T47D (cell line): ENCODE measurements around the gene MAPK12.

Experiments used
- DNase-seq, 2 experiments: peaks; one replicate each; pipeline versions ENCODE4 v3.0.0 to v3.0.0-alpha.2; 2011 to 2012; ENCODE audit warnings: low read depth in 1 of 2, low spot score in 1 of 2
- JUND ChIP-seq: IDR thresholded peaks from 2 replicates; pipeline ENCODE4 v1.6.1; 2012; ENCODE audit warnings: low read depth
- in situ Hi-C: cut with HindIII; loops from 2 replicates; pipeline ENCODE4 v1.10.0; 2016; ENCODE audit warnings: low sequenced_read_pairs, low pct_unique_long_range_greater_than_20kb

Gene MAPK12

GRCh38 chr22:50296658-50297490, 35.4 kb upstream of the MAPK12 start:
- no peak for TF ChIP-seq JUND
- DNase-seq = no peak
- in situ Hi-C loops = no loop called here

GRCh38 chr22:50294319-50294656, 32.8 kb upstream of the MAPK12 start:
- in situ Hi-C loops = no loop called here
- DNase-seq = no peak
- TF ChIP-seq JUND = no peak

DNA sequence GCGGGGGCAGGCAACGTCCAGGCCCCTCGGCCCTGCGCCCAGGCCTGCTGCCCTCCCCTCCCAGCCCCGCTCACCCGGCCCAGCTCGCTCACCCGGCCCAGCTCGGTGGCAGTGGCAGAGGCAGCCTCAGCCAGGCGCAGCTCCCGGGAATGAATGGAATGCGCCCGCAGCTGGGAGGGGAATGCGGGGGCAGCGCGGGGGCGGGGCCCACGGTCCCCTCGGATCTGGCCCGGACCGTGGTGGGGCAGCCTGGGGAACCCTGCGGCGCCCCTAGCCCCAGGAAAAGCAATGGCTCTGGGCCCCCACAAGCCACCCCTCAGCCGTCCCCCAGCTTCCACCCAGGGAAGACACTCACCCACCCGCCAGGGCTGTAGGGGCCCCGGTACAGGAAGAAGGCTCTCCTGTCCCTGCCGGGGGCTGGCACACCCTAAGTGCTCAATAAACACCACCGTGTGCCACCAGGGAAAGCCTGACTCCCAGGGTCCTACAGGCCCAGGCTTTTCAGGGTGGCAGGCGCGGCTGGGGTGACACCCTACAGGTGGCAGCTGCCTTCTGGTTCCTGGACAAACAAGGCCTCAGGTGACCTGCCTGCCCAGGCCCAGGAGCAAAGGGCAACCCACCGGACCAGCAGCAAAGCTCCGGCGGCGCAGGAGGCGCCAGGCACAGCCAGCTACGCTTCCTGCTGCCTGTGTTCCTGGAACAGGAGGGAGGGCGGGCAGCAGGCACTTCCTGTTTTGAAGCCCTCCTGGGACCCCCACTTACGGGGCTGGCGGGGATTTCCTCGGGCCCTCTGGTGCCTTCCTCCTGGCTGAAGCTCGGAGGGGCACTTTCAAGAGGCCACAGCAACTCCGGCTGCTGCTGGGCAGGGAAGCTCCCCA, 32.2 kb upstream of the MAPK12 start:
- no peak for TF ChIP-seq JUND
- DNase-seq = peak in 1 of 2 experiments; percentile 91
- in situ Hi-C loops = no loop called here

GRCh38 chr22:50292643-50293440, 31.4 kb upstream of the MAPK12 start:
- DNase-seq = no peak
- no peak for TF ChIP-seq JUND
- in situ Hi-C loops = no loop called here

DNA sequence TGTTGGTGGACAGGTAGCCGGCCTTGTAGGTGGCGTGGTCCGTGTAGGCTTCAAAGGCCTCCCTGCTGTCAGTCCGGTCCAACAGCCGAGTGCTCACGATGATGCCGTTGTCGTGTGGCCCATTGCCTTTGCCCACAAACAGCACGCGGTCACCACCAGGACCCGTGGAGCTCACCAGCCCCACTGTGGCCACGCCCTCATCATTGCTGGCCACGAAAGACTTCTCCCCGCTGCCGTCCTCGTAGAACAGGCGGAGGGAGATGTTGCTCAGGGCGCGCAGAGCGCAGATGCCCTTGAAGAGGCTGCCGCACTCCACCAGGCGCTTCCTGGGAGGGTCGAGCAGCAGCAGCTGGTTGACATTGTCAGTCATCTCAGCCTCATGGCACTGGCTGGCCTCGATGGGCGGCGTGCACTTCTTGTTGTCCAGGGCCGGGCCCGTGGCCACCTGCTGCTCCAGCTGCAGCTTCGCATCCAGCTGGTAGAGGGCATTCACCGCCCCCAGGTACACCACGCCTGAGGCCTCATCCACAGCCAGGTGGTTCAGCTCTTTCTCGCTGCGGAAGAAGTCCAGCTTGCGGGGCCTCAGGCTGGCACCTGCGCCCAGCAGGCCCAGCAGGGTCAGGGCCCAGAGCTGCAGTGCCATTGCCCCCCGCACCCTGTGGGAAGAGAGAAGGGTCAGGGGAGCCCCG, 28.6 kb upstream of the MAPK12 start:
- in situ Hi-C loops = no loop called here
- no peak for TF ChIP-seq JUND
- DNase-seq = no peak

DNA sequence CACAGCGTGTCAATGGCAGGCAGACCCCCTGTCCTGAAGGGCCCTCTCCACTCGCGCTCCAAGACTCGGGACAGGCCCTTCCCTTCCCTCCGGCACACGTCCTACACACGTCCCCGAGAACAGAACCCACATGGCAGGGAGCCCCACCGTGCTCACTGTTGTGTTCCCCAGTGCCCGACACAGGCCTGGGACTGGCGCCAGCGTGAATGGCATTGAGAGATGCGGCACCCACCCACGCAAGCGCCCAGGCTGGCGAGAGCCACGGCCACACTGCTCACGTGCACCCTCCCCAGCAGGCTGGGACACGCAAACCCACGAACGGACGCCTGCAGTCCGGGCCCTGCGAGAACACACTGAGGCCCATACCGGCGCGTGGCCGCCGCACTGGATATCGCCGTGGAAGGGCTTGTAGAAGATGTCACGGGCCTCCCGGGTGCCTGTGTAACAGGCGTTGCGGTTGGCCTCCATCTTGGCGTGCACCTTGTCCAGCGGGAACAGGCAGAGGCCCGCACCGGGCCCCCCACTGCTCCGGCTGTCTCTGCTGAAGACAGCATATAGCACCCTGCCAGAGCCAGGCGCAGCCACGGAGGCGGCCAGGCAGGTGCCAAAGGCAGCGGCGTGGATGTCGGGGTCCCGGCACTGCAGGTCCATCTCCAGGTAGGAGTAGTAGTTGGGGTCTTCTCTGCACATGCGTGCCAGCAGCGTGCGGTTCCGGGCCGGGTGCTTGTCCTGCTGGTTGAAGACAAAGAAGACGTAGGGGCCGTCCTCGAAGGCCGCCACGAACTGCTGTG, 27.9 kb upstream of the MAPK12 start:
- DNase-seq = no peak
- in situ Hi-C loops = no loop called here
- TF ChIP-seq JUND = no peak

DNA sequence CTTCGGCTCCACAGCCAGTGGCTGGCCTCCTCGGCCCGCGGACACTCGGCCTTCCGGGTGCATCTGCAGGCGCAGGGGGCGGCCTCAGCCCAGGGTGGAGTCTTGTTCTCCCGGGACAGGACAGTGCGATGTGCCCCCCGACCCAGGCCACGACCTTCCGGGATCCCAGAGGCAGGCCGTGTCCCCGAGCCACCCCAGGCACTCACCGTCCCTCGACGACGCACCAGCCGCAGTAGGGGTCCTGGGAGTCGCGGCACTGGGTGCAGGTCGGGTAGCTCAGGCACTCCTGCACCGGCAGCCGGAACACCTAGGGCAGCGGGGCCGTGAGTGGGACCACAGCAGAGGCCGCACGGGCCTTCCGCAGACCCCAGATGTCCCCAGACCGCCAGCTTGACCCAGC, 26.2 kb upstream of the MAPK12 start:
- DNase-seq = no peak
- in situ Hi-C loops = no loop called here
- no peak for TF ChIP-seq JUND

DNA sequence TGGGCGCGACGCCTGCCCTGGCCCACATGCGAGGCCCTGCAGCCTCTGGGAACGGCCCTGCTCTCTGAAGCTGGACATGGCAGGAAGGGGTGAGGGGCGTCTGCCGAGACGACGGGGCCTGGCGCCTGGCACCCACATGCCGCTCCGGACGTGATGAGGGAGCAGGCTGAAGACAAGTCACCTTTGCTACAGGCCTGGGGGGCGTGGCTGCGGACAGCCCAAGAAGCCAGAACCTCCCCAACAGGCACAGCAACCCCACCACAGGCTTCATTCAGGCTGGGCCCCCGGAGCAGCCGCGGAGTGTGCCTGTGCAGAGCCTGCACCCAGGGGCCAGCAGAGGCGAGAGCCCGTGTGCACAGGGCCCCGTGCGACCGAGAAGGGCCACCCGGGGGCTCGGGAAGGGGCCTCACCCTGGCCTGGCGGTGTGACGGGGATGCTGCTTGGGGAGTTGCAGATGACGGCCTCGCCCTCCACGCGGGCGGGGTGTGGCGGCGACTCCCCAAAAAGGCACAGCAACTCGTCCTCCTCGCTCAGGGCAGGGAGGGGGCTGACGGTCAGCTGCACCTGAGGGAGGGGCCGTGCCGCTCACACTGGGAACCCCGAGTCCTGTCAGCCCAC, 25.3 kb upstream of the MAPK12 start:
- no peak for TF ChIP-seq JUND
- no peak for DNase-seq
- in situ Hi-C loops = no loop called here

GRCh38 chr22:50286275-50286674, 24.8 kb upstream of the MAPK12 start:
- in situ Hi-C loops = no loop called here
- no peak for TF ChIP-seq JUND
- DNase-seq = no peak

DNA sequence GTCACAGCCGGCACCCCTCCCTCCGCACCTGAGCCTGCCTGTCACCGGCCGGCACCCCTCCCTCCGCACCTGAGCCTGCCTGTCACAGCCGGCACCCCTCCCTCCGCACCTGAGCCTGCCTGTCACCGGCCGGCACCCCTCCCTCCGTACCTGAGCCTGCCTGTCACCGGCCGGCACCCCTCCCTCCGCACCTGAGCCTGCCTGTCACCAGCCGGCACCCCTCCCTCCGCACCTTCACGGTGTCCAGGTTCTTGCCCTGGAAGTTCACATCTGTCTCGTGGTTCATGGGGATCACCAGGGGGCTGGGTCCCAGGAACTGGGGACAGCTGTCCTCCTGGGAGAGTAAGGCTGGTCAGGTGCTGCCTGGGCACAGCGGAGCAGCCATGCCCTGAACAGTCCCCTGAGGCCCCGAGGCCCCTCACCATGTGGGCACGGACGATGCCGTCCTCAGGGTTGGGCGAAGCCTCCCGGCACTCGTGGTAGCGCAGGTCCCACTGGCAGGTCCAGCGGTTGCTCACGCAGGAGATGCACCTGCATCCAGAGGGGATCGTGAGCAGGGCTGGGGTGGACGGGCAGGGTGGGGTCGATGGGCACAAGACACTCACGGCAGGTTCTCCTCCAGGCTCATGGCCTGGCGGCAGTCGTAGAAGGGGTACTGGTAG, 24.2 kb upstream of the MAPK12 start:
- in situ Hi-C loops = no loop called here
- TF ChIP-seq JUND = no peak
- peak in 1 of 2 experiments; percentile 64 for DNase-seq

DNA sequence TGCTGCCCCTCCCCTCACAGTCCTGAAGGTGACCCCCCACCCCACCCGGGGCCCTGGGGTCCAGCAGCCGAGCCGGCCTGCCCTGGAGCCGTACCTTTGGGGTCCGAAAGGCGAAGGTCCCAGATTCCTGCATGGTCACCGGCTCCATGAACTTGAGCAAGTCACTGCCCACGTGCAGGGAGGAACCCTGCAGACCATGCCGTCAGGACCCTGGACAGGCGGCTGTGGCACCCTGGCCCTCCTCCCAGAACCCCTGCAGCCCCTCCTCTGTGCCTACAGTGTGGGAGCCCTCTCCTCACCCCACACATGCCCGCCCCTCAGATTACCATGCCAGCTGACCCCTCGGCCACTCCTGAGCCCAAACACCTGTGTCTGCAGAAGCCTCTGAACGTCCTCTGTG, 23.0 kb upstream of the MAPK12 start:
- TF ChIP-seq JUND = no peak
- no peak for DNase-seq
- in situ Hi-C loops = no loop called here
